Fibroblast of lung (primary cell): Measurements from ENCODE around the gene TARS1. TPM values are rescaled to one million over a fixed set of nuclear protein-coding genes. Genes with fewer than 3 reads are reported as not detected.

ENCODE experiments used
- DNase-seq, 2 donors: peaks; one replicate each; pipeline versions ENCODE4 v3.0.0 to v3.0.0-alpha.2; 2010; ENCODE audit warnings: low read depth in 2 of 2
- H2AFZ ChIP-seq: 2 replicates; pipeline ENCODE4 v1.5.1; 2012; ENCODE audit warnings: low read length, control low read depth, inconsistent platforms
- H3K27ac ChIP-seq: 2 replicates; pipeline ENCODE4 v1.5.1; 2011; ENCODE audit warnings: low read length, control low read depth; ENCODE audit not compliant: insufficient read depth
- H3K27me3 ChIP-seq: 2 replicates; pipeline ENCODE4 v1.5.1; 2011; ENCODE audit warnings: mild to moderate bottlenecking, low read length; ENCODE audit not compliant: control insufficient read depth, insufficient read depth
- H3K36me3 ChIP-seq: 2 replicates; pipeline ENCODE4 v1.5.1; 2011; ENCODE audit warnings: low read length; ENCODE audit not compliant: control insufficient read depth, insufficient read depth
- H3K4me1 ChIP-seq: 2 replicates; pipeline ENCODE4 v1.5.1; 2011; ENCODE audit warnings: low read length; ENCODE audit not compliant: control insufficient read depth, insufficient read depth; ENCODE audit errors: extremely low read depth
- H3K4me2 ChIP-seq: 2 replicates; pipeline ENCODE4 v1.5.1; 2011; ENCODE audit warnings: low read length, control low read depth; ENCODE audit not compliant: insufficient read depth; ENCODE audit errors: extremely low read depth
- H3K4me3 ChIP-seq, 4 experiments: fragments of 200-600 bp in 1 of 4; sonication (generic) in 1 of 4; replicated peaks in 1 of 4; 2 replicates each; pipeline ENCODE4 v1.5.1; 2011 to 2016; ENCODE audit warnings: low read length in 4 of 4, low read depth in 3 of 4, mild to moderate bottlenecking in 3 of 4, control low read depth in 2 of 4, inconsistent platforms in 1 of 4, mixed read lengths in 1 of 4; ENCODE audit not compliant: insufficient read depth in 1 of 4; ENCODE audit errors: control extremely low read depth in 1 of 4
- H3K79me2 ChIP-seq: 2 replicates; pipeline ENCODE4 v1.5.1; 2012; ENCODE audit warnings: mild to moderate bottlenecking, low read length, inconsistent platforms; ENCODE audit not compliant: control insufficient read depth, insufficient read depth
- H3K9ac ChIP-seq: 2 replicates; pipeline ENCODE4 v1.5.1; 2011; ENCODE audit warnings: mild to moderate bottlenecking, low read length, control low read depth; ENCODE audit not compliant: insufficient read depth
- H3K9me3 ChIP-seq: 2 replicates; pipeline ENCODE4 v1.5.1; 2012; ENCODE audit warnings: low read depth, low read length; ENCODE audit not compliant: control insufficient read depth, insufficient read depth
- H4K20me1 ChIP-seq: 2 replicates; pipeline ENCODE4 v1.5.1; 2011; ENCODE audit warnings: low read length; ENCODE audit not compliant: control insufficient read depth, insufficient read depth; ENCODE audit errors: extremely low read depth
- EZH2 ChIP-seq: IDR thresholded peaks from 2 replicates; pipeline ENCODE4 v1.5.1; 2012; ENCODE audit warnings: low read length, control low read depth, mild to moderate bottlenecking; ENCODE audit errors: missing control alignments
- polyA plus RNA-seq, 2 donors: library from polyadenylated mRNA; depleted of rRNA in 1 of 2; stranded (reverse) in 1 of 2; unstranded in 1 of 2; fragments of >200 nt; gene quantifications; 2 replicates each; pipeline ENCODE4 v1.2.1, GENCODE V29; 2011 to 2012; ENCODE audit warnings: missing spikeins in 1 of 2
- total RNA-seq: library from RNA; depleted of rRNA; stranded (reverse); fragments of >200 nt; gene quantifications from 2 replicates; pipeline ENCODE4 v1.2.1, GENCODE V29; 2014
- TF ChIP-seq, protein P1 (sequence below), 2 donors: IDR thresholded peaks in 1 of 2; conservative IDR thresholded peaks in 1 of 2; 1 replicate in 1 of 2; 2 replicates in 1 of 2; pipeline ENCODE4 v1.5.1; 2011 to 2012; ENCODE audit warnings: low read length in 2 of 2, control low read depth in 1 of 2, inconsistent platforms in 1 of 2, low read depth in 1 of 2, mild to moderate bottlenecking in 1 of 2

Gene TARS1
- total and polyA plus RNA-seq, 2 donors (not counting 1 experiment from before 2014, with no cell fraction given) = 130 to 368 TPM

DNA sequence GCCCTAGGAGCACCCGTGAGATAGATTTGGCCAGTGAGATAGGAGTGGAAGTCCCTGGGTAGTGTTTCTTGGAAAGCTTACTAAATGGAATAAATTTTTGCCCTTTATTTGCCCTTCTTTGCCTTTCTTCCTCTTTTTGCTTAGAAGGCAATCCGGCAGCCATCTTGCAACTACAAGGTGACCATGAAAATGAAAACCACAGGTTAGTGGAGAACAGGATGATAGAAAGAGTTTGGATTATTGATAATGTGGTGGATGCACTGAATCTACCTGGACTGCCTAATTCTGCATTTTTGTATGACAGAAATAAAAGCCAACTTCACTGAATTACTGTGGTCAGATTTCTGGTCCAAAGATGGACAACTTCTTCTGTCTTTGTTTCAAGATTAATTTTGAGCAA lies 33.2 kb downstream of the TARS1 start:
- no peaks in the 10 kb centered on the region for H4K20me1 ChIP-seq
- no peak overlapping the region for H3K9ac ChIP-seq
- no peaks in the 10 kb centered on the region for H3K27me3 ChIP-seq
- no peak overlapping the region for H2AFZ ChIP-seq
- no peaks in the 10 kb centered on the region for H3K9me3 ChIP-seq
- H3K79me2 ChIP-seq = no peaks in the 10 kb centered on the region
- H3K4me1 ChIP-seq = no peaks in the 10 kb centered on the region
- H3K4me2 ChIP-seq = no peak overlapping the region
- peaks cover 3% of the 10 kb centered on the region for H3K36me3 ChIP-seq
- no peak overlapping the region for H3K4me3 ChIP-seq
- TF ChIP-seq, protein P1, sequence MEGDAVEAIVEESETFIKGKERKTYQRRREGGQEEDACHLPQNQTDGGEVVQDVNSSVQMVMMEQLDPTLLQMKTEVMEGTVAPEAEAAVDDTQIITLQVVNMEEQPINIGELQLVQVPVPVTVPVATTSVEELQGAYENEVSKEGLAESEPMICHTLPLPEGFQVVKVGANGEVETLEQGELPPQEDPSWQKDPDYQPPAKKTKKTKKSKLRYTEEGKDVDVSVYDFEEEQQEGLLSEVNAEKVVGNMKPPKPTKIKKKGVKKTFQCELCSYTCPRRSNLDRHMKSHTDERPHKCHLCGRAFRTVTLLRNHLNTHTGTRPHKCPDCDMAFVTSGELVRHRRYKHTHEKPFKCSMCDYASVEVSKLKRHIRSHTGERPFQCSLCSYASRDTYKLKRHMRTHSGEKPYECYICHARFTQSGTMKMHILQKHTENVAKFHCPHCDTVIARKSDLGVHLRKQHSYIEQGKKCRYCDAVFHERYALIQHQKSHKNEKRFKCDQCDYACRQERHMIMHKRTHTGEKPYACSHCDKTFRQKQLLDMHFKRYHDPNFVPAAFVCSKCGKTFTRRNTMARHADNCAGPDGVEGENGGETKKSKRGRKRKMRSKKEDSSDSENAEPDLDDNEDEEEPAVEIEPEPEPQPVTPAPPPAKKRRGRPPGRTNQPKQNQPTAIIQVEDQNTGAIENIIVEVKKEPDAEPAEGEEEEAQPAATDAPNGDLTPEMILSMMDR (conservative IDR thresholded peaks at IDR 0.05 in 1 of 2, IDR thresholded peaks at IDR 0.05 in 1 of 2; ENCODE audit: low read depth in 1 of 2, low read length in 2 of 2) = no peak
- TF ChIP-seq EZH2 = no peak
- DNase-seq = no peak
- no peak overlapping the region for H3K27ac ChIP-seq

GRCh38 chr5:33474931-33475499 lies 34.2 kb downstream of the TARS1 start:
- H3K9ac ChIP-seq = no peak overlapping the region
- H4K20me1 ChIP-seq = no peaks in the 10 kb centered on the region
- H3K4me3 ChIP-seq = no peak overlapping the region
- H3K27ac ChIP-seq = no peak overlapping the region
- H3K4me1 ChIP-seq = no peaks in the 10 kb centered on the region
- no peak overlapping the region for H3K4me2 ChIP-seq
- H3K9me3 ChIP-seq = no peaks in the 10 kb centered on the region
- TF ChIP-seq, protein P1 (conservative IDR thresholded peaks at IDR 0.05 in 1 of 2, IDR thresholded peaks at IDR 0.05 in 1 of 2; ENCODE audit: low read depth in 1 of 2, low read length in 2 of 2) = no peak
- no peak for TF ChIP-seq EZH2
- no peak overlapping the region for H2AFZ ChIP-seq
- peaks cover 2% of the 10 kb centered on the region for H3K36me3 ChIP-seq
- no peak for DNase-seq
- no peaks in the 10 kb centered on the region for H3K27me3 ChIP-seq
- H3K79me2 ChIP-seq = no peaks in the 10 kb centered on the region

DNA sequence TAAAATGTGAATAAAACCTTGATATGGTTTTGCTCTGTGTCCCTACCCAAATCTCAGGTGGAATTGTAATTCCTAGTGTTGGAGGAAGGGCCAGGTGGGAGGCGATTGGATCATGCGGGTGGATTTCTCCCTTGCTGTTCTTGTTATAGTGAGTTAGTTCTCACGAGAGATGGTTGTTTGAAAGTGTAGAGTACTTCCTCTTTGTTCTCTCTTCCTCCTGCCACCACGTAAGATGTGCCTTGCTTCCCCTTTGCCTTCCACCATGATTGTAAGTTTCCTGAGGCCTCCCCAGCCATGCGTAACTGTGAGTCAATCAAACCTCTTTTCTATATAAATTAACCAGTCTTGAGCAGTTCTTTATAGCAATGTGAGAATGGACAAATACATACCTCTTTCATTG lies 34.9 kb downstream of the TARS1 start:
- Histone ChIP-seq H3K4me1 (no peaks in the 10 kb centered on the region), H3K27me3 (no peaks in the 10 kb centered on the region), H3K27ac (no peak overlapping the region), H4K20me1 (no peaks in the 10 kb centered on the region), H3K4me3 (no peak overlapping the region), H2AFZ (no peak overlapping the region), H3K79me2 (no peaks in the 10 kb centered on the region), H3K9ac (no peak overlapping the region), H3K36me3 (peaks cover 2% of the 10 kb centered on the region), H3K4me2 (no peak overlapping the region), H3K9me3 (no peaks in the 10 kb centered on the region)
- no peak for TF ChIP-seq EZH2
- TF ChIP-seq, protein P1 (conservative IDR thresholded peaks at IDR 0.05 in 1 of 2, IDR thresholded peaks at IDR 0.05 in 1 of 2; ENCODE audit: low read depth in 1 of 2, low read length in 2 of 2) = no peak
- DNase-seq = no peak
